A549 (cell line): ENCODE data around the gene SPPL3. TPM values are rescaled to one million over a fixed set of nuclear protein-coding genes. Genes with fewer than 3 reads are reported as not detected.

Experiments
- ATAC-seq, 2 experiments: fragments of 200-7000 bp in 1 of 2; fragments of >200 bp in 1 of 2; cut with Nextera tagmentation in 1 of 2; cut with Tn5 transposase in 1 of 2; 3 replicates each; pipeline versions ENCODE4 v1.8.0 to v1.9.1; 2018 to 2020; ENCODE audit warnings: mild to moderate bottlenecking in 1 of 2, moderate library complexity in 1 of 2
- CTCF ChIA-PET: fragments of 300-600 bp; sonication (Branson Sonifier 250); formaldehyde crosslinking; extraction: SDS; loops from one replicate; lab custom pipeline; 2021; ENCODE audit warnings: antibody characterized with exemption, inconsistent platforms; lab: Yijun Ruan, JAX
- POLR2A ChIA-PET: fragments of 350-600 bp; formaldehyde crosslinking; extraction: SDS; loops from one replicate; lab custom pipeline; 2021; ENCODE audit warnings: antibody characterized with exemption, inconsistent platforms; lab: Yijun Ruan, JAX
- DNase-seq, 2 experiments: peaks; one replicate each; pipeline versions ENCODE4 v3.0.0 to v3.0.0-alpha.2; 2011 to 2016; ENCODE audit warnings: low read depth in 1 of 2, low spot score in 1 of 2
- FAIRE-seq: peaks from 2 replicates; lab custom pipeline; 2011; peaks lifted over from hg19 to GRCh38; lab: Jason Lieb, UNC
- H3K27ac ChIP-seq, 2 experiments: fragments of >200 bp; sonication (Bioruptor Twin); formaldehyde crosslinking; 3 replicates each; pipeline ENCODE4 v1.5.1; 2016 to 2017
- H3K4me1 ChIP-seq: fragments of >200 bp; sonication (Bioruptor Twin); formaldehyde crosslinking; 3 replicates; pipeline ENCODE4 v1.6.1; 2016
- H3K4me2 ChIP-seq: fragments of >200 bp; sonication (Bioruptor Twin); formaldehyde crosslinking; 3 replicates; pipeline ENCODE4 v1.6.1; 2016
- H3K4me3 ChIP-seq: fragments of >200 bp; sonication (Bioruptor Twin); formaldehyde crosslinking; 3 replicates; pipeline ENCODE4 v1.5.1; 2016
- H3K9me3 ChIP-seq: fragments of >200 bp; sonication (Bioruptor Twin); formaldehyde crosslinking; 3 replicates; pipeline ENCODE4 v1.6.1; 2016
- BHLHE40 ChIP-seq: IDR thresholded peaks from 2 replicates; pipeline ENCODE4 v1.6.1; 2012; ENCODE audit warnings: low read depth, low read length, inconsistent platforms
- CBX8 ChIP-seq: fragments of 200-600 bp; sonication (generic); IDR thresholded peaks from 2 replicates; pipeline ENCODE4 v1.6.1; 2016
- CEBPB ChIP-seq, 2 experiments: fragments of >200 bp in 1 of 2; sonication (Bioruptor Twin) in 1 of 2; formaldehyde crosslinking in 1 of 2; IDR thresholded peaks; 2 replicates each; pipeline ENCODE4 v1.6.1; 2012 to 2016
- CHD2 ChIP-seq: fragments of 150-350 bp; IDR thresholded peaks from 2 replicates; pipeline ENCODE4 v1.6.1; 2014; ENCODE audit warnings: low read length; ENCODE audit not compliant: partially characterized antibody
- E2F6 ChIP-seq: IDR thresholded peaks from 2 replicates; pipeline ENCODE4 v1.6.1; 2012; ENCODE audit warnings: low read depth, borderline replicate concordance
- FOSL2 ChIP-seq, 2 experiments: fragments of 450-650 bp in 1 of 2; fragments of >200 bp in 1 of 2; sonication (Bioruptor Twin) in 1 of 2; formaldehyde crosslinking; IDR thresholded peaks; 2 replicates each; pipeline versions ENCODE4 v1.5.0 to v1.6.1; 2016 to 2020; ENCODE audit warnings: mild to moderate bottlenecking in 1 of 2, moderate library complexity in 1 of 2
- FOXS1 ChIP-seq: fragments of 250-450 bp; sonication (Bioruptor Pico); IDR thresholded peaks from 2 replicates; pipeline ENCODE4 v1.5.0; 2020; ENCODE audit warnings: mild to moderate bottlenecking, moderate library complexity
- HES2 ChIP-seq: fragments of >200 bp; sonication (Bioruptor Twin); formaldehyde crosslinking; IDR thresholded peaks from 2 replicates; pipeline ENCODE4 v1.6.1; 2016
- HEYL ChIP-seq: fragments of 250-450 bp; sonication (Bioruptor Pico); IDR thresholded peaks from 2 replicates; pipeline ENCODE4 v1.8.0; 2021; ENCODE audit warnings: mild to moderate bottlenecking, moderate library complexity
- HOXA7 ChIP-seq: fragments of 250-450 bp; sonication (Bioruptor Pico); IDR thresholded peaks from 2 replicates; pipeline ENCODE4 v1.5.0; 2020; ENCODE audit warnings: mild to moderate bottlenecking, moderate library complexity
- HOXB5 ChIP-seq: fragments of 250-450 bp; sonication (Bioruptor Pico); IDR thresholded peaks from 2 replicates; pipeline ENCODE4 v1.5.0; 2020; ENCODE audit warnings: mild to moderate bottlenecking, moderate library complexity
- JUN ChIP-seq, 2 experiments: fragments of >200 bp; sonication (Bioruptor Twin); formaldehyde crosslinking; IDR thresholded peaks; 2 replicates in 1 of 2; 3 replicates in 1 of 2; pipeline ENCODE4 v1.6.1; 2016 to 2017
- MAFK ChIP-seq: fragments of 450-650 bp; IDR thresholded peaks from 2 replicates; pipeline ENCODE4 v1.6.1; 2014; ENCODE audit not compliant: partially characterized antibody
- MAZ ChIP-seq: fragments of 150-350 bp; IDR thresholded peaks from 2 replicates; pipeline ENCODE4 v1.6.1; 2014; ENCODE audit warnings: antibody characterized with exemption, low read depth, low read length, borderline replicate concordance
- NFE2L2 ChIP-seq: fragments of 150-350 bp; conservative IDR thresholded peaks from 2 replicates; pipeline ENCODE4 v1.6.1; 2014; ENCODE audit warnings: low read length
- NR3C1 ChIP-seq: fragments of >200 bp; sonication (Bioruptor Twin); formaldehyde crosslinking; IDR thresholded peaks from 3 replicates; pipeline ENCODE4 v1.6.1; 2017
- POLR2A ChIP-seq: IDR thresholded peaks from 2 replicates; pipeline ENCODE4 v1.6.1; 2012; ENCODE audit warnings: mild to moderate bottlenecking, low read length
- POLR2AphosphoS2 ChIP-seq: conservative IDR thresholded peaks from 2 replicates; pipeline ENCODE4 v1.6.1; 2012; ENCODE audit warnings: low read length, improper control_type of control experiment, inconsistent platforms
- RAD21 ChIP-seq, 2 experiments: fragments of >200 bp in 1 of 2; sonication (Bioruptor Twin) in 1 of 2; formaldehyde crosslinking in 1 of 2; IDR thresholded peaks in 1 of 2; conservative IDR thresholded peaks in 1 of 2; 2 replicates in 1 of 2; 3 replicates in 1 of 2; pipeline ENCODE4 v1.6.1; 2012 to 2018; ENCODE audit warnings: inconsistent platforms in 1 of 2
- SREBF2 ChIP-seq: fragments of 450-650 bp; IDR thresholded peaks from 2 replicates; pipeline ENCODE4 v1.6.1; 2014; ENCODE audit warnings: mild to moderate bottlenecking, moderate library complexity
- TFCP2L1 ChIP-seq: fragments of 250-450 bp; sonication (Bioruptor Pico); IDR thresholded peaks from 2 replicates; pipeline ENCODE4 v1.5.0; 2021; ENCODE audit warnings: mild to moderate bottlenecking
- ZC3H11A ChIP-seq: fragments of 450-650 bp; IDR thresholded peaks from 2 replicates; pipeline ENCODE4 v1.6.1; 2014; ENCODE audit warnings: antibody characterized with exemption, mild to moderate bottlenecking
- ZFP36 ChIP-seq: fragments of 450-650 bp; IDR thresholded peaks from 2 replicates; pipeline ENCODE4 v1.6.1; 2014; ENCODE audit warnings: borderline replicate concordance; ENCODE audit not compliant: partially characterized antibody
- ZSCAN20 ChIP-seq: fragments of 250-450 bp; sonication (Bioruptor Pico); IDR thresholded peaks from 2 replicates; pipeline ENCODE4 v1.8.0; 2022; ENCODE audit warnings: mild to moderate bottlenecking, moderate library complexity
- WGBS: methylation state at CpG from one replicate; pipeline ENCODE4 v1.1.6; 2017; ENCODE audit errors: missing lambda C conversion rate; 5-methylcytosine and 5-hydroxymethylcytosine counted together
- polyA plus RNA-seq, 4 experiments: library from polyadenylated mRNA; depleted of rRNA in 3 of 4; stranded (reverse); fragments of >200 nt; fragmentation: RNase III in 1 of 4; extraction: RNeasy Plus Mini Kit Qiagen cat#74134 plus additional on column Dnase treatment in 1 of 4; gene quantifications; 2 replicates in 3 of 4; 3 replicates in 1 of 4; pipeline ENCODE4 v1.2.3, GENCODE V29; 2011 to 2017

The SPPL3 gene
- polyA plus RNA-seq, 2 of the 4 experiments (the other 2 are of a cell fraction): 25.0 to 26.6 TPM

GRCh38 chr12:120801146-120801545 is 103.0 kb downstream of the SPPL3 start:
- WGBS: 88% methylated on average over 2 of the region's 2 CpGs
- FAIRE-seq: no peak
- ATAC-seq: no peak
- no peak overlapping the region for H3K4me2 ChIP-seq
- no peak overlapping the region for H3K4me3 ChIP-seq
- H3K4me1 ChIP-seq: no peaks in the 10 kb centered on the region
- H3K9me3 ChIP-seq: peaks cover 5% of the 10 kb centered on the region; the same call in 2 of the 3 replicates
- no peak overlapping the region for H3K27ac ChIP-seq
- POLR2A ChIA-PET: no interaction called here
- CTCF ChIA-PET: interaction anchor here (0.6 to 1.1 kb wide), 3 partner anchors 51 to 171 kb away, joined by 3 to 4 read pairs (median 4); no protein-coding TSS in a partner anchor
- no peak for TF ChIP-seq MAZ
- no peak for TF ChIP-seq RAD21 (conservative IDR thresholded peaks at IDR 0.05 in 1 of 2, IDR thresholded peaks at IDR 0.05 in 1 of 2)
- no peak for DNase-seq

- POLR2A ChIA-PET: no interaction called here
Observed at GRCh38 chr12:120800665-120801064, 103.5 kb downstream of the SPPL3 start.

GRCh38 chr12:120799243-120800045 is 104.7 kb downstream of the SPPL3 start:
- TF ChIP-seq CHD2: no peak
- no peak for TF ChIP-seq CBX8
- no peak for TF ChIP-seq HEYL
- TF ChIP-seq SREBF2: no peak
- no peak for TF ChIP-seq FOXS1
- no peak for TF ChIP-seq ZFP36
- no peak for TF ChIP-seq HES2
- TF ChIP-seq NR3C1: no peak
- no peak for TF ChIP-seq ZSCAN20
- no peak for TF ChIP-seq HOXA7 (CRISPR knock-in tag)
- TF ChIP-seq, all 56 proteins: peak for 0
- Histone ChIP-seq H3K9me3 (peaks cover 20% of the 10 kb centered on the region), H3K4me2 (no peak overlapping the region), H3K4me3 (no peak overlapping the region), H3K27ac (no peak overlapping the region), H3K4me1 (no peaks in the 10 kb centered on the region)
- ChIA-PET CTCF (interaction anchor here (1.5 kb wide), 1 partner anchor 12 kb away, joined by 5 read pairs; no protein-coding TSS in a partner anchor), POLR2A (no interaction called here)
- no peak for DNase-seq
- FAIRE-seq: no peak
- no peak for ATAC-seq
- 59% methylated on average over 3 of the region's 3 CpGs for WGBS

More at GRCh38 chr12:120800665-120801064, 103.5 kb downstream of the SPPL3 start:
- H3K4me3 ChIP-seq: no peak overlapping the region
- no peaks in the 10 kb centered on the region for H3K4me1 ChIP-seq
- no peak overlapping the region for H3K27ac ChIP-seq
- H3K9me3 ChIP-seq: peaks cover 10% of the 10 kb centered on the region
- ATAC-seq: no peak
- CTCF ChIA-PET: interaction anchor here (0.6 to 1.1 kb wide), 3 partner anchors 51 to 171 kb away, joined by 3 to 4 read pairs (median 4); no protein-coding TSS in a partner anchor
- no peak for FAIRE-seq
- no peak for DNase-seq
- TF ChIP-seq BHLHE40: no peak
- TF ChIP-seq HOXB5 (CRISPR knock-in tag): no peak
- no peak for TF ChIP-seq CBX8
- no peak for TF ChIP-seq POLR2A
- TF ChIP-seq NFE2L2: no peak
- no peak for TF ChIP-seq POLR2AphosphoS2
- TF ChIP-seq ZC3H11A: no peak
- no peak for TF ChIP-seq FOSL2 (IDR thresholded peaks at IDR 0.05)
- TF ChIP-seq FOSL2 (CRISPR knock-in tag; IDR thresholded peaks at IDR 0.05): no peak
- H3K4me2 ChIP-seq: no peak overlapping the region

DNA sequence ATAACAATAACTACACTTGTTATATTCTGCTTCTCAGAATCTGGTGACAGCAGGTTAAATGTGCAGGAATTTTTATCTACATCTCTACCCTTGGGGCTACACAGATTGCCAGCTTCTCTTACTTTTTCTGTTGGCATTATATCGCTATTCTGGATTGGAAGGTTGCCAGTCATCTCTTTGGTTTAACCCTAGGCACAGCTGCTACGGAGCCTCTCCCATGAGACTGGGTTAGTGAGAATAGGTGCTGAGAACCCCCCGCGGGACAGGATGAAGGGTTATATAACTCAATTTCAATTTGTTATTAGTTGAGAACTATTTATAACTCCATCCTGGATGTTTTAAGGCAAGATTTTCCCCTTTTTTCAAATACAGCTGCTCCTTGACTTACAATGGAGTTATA is 105.5 kb downstream of the SPPL3 start:
- ChIA-PET CTCF (interaction anchor here (1.5 kb wide), 1 partner anchor 13 kb away, joined by 5 read pairs; no protein-coding TSS in a partner anchor), POLR2A (no interaction called here)
- no peak overlapping the region for H3K4me2 ChIP-seq
- H3K4me3 ChIP-seq: no peak overlapping the region
- over 99% methylated on average over 4 of the region's 4 CpGs for WGBS
- ATAC-seq: no peak
- no peak for FAIRE-seq
- peaks cover 20% of the 10 kb centered on the region for H3K9me3 ChIP-seq
- H3K27ac ChIP-seq: no peak overlapping the region
- DNase-seq: no peak
- no peaks in the 10 kb centered on the region for H3K4me1 ChIP-seq
- TF ChIP-seq JUN (IDR thresholded peaks at IDR 0.05) (no peak), POLR2A (no peak), CEBPB (IDR thresholded peaks at IDR 0.05) (no peak), E2F6 (no peak), MAFK (no peak), BHLHE40 (no peak), TFCP2L1 (CRISPR knock-in tag) (no peak)
